AG10803 (cell line): ENCODE data around the gene DHRS2.
"Not testable (repeated sequence)": the region's sequence is repeated elsewhere in the genome, so short reads cannot be mapped to it uniquely, and the experiment has no call there.

ENCODE experiments used
- DNase-seq: peaks from one replicate; pipeline ENCODE4 v3.0.0; 2010; ENCODE audit warnings: low read depth
- H3K4me3 ChIP-seq: 2 replicates; pipeline ENCODE4 v1.5.1; 2011; ENCODE audit warnings: mild to moderate bottlenecking, low read length, control low read depth
- CTCF ChIP-seq: conservative IDR thresholded peaks from 2 replicates; pipeline ENCODE4 v1.5.1; 2011; ENCODE audit warnings: mild to moderate bottlenecking, low read length, control low read depth, inconsistent platforms

Gene DHRS2

GRCh38 chr14:23636317-23637211 lies at the start of gene DHRS2:
TSS of gene DHRS2 (plus strand) at chr14:23636364. CDS start at chr14:23638865, 2,501 bp downstream.
- no peak within 1 kb of the TSS for H3K4me3 ChIP-seq
- DNase-seq: no peak
- TF ChIP-seq CTCF: no peak

DNA sequence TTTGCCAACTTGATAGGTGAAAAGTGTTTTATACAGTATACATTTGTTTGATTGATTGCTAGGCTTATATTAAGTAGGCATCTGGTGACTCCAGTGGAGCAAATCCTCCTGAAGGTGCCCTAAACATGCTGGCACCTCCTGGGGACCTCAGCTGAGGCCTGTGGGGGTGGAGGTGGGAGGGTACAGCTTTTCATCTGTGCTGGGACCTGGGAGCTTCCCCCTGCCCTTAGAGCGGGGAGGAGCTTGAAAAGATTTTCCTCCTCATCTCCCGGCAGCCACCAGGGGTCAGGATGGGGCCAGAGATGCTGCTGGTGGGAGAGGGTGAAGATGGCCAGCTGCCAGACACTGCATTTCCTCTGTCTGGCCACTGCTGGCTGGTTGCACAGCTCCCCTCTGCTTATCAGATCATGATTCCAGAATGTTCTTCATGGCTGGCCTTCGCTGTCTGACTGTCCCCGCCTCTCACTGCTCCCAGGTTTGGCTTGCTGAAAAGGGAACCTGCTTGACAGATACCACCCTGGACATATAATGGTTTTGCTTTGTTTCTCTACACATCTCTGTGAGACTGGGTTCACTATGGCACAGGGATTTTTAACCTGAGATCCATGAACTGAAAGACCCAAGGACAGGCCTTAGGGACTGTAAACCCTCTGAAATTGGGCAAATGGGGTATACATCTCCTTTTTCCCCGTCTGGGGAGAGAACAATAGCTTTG lies 47.1 kb upstream of the DHRS2 start:
- H3K4me3 ChIP-seq: no peak overlapping the region
- DNase-seq: peak; percentile 69
- TF ChIP-seq CTCF: peak; percentile 65

- DNase-seq: no peak
- no peak overlapping the region for H3K4me3 ChIP-seq
- no peak for TF ChIP-seq CTCF
Observed at GRCh38 chr14:23589606-23590005, 46.6 kb upstream of the DHRS2 start.

DNA sequence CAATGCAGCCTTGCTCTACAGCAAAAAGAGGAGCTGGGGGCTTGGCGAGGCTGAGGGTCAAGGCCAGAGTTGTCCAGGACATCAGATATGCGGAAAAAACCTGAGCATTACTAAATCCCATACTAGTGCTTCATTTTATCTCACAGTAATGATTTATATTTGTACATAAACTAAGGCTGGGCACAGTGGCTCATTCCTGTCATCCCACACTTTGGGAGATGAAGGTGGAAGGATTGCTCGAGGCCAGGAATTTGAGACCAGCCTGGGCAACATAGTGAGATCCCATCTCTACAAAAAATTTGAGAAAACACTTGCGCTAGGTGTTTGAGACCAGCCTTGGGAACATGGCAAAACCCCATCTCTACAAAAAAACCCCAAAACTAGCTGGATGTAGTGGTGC lies 46.0 kb upstream of the DHRS2 start:
- no peak for DNase-seq
- H3K4me3 ChIP-seq: no peak overlapping the region
- no peak for TF ChIP-seq CTCF

DNA sequence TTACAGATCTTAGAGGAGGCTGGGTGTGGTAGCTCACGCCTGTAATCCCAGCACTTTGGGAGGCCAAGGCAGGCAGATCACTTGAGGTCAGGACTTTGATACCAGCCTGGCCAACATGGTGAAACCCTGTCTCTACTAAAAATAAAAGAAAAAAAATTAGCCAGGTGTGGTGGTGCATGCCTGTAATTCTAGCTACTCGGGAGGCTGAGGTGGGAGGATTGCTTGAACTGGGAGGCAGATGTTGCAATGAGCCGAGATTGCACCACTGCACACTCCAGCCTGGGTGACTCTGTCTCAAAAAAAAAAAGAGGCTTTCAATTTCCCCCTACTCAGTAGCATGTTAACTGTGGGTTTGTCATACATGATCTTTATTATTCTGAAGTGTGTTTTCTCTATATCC lies 42.0 kb upstream of the DHRS2 start:
- H3K4me3 ChIP-seq, DNase-seq: not testable (repeated sequence)

GRCh38 chr14:23600322-23600707 lies 35.8 kb upstream of the DHRS2 start:
- H3K4me3 ChIP-seq: no peak overlapping the region
- TF ChIP-seq CTCF: no peak
- no peak for DNase-seq

- DNase-seq: no peak
- TF ChIP-seq CTCF: no peak
- H3K4me3 ChIP-seq: no peak overlapping the region
Observed at GRCh38 chr14:23600806-23601205, 35.4 kb upstream of the DHRS2 start.
